GM12878 (cell line): ENCODE measurements around the gene TMPRSS9. TPM values are rescaled to one million over a fixed set of nuclear protein-coding genes. Genes with fewer than 3 reads are reported as not detected.
A peak's percentile ranks its signal among the peaks of the same experiment; 100 is the strongest.

Experiments used
- ATAC-seq: fragments of 200-7000 bp; cut with Tn5 transposase; 3 replicates; pipeline ENCODE4 v1.9.1; 2020; ENCODE audit warnings: mild to moderate bottlenecking, moderate library complexity
- BruUV-seq: library from RNA; stranded (reverse); fragments of 400-500 nt; replicated peaks from 2 replicates; lab custom pipeline; 2021; lab: Mats Ljungman, UMichigan
- CTCF ChIA-PET: fragments of 300-600 bp; sonication (Branson Sonifier 250); formaldehyde crosslinking; extraction: SDS; loops from one replicate; lab custom pipeline; 2021; ENCODE audit warnings: inconsistent platforms; lab: Yijun Ruan, JAX
- POLR2A ChIA-PET: fragments of 350-600 bp; formaldehyde crosslinking; extraction: SDS; loops from one replicate; lab custom pipeline; 2021; ENCODE audit warnings: inconsistent platforms; lab: Charles Lee
- RAD21 ChIA-PET: fragments of 300-600 bp; sonication (Branson Sonifier 250); formaldehyde crosslinking; loops from one replicate; lab custom pipeline; 2023; ENCODE audit warnings: antibody characterized with exemption; ENCODE audit not compliant: unreplicated experiment; lab: Charles Lee
- SMC1A ChIA-PET: fragments of 300-600 bp; sonication (Branson Sonifier 250); formaldehyde crosslinking; loops from one replicate; lab custom pipeline; 2023; ENCODE audit not compliant: unreplicated experiment, uncharacterized antibody; lab: Charles Lee
- DNase-seq: peaks from one replicate; pipeline ENCODE4 v3.0.0-alpha.2; 2011; ENCODE audit warnings: low read depth, low spot score
- FAIRE-seq: peaks from 3 replicates; lab custom pipeline; 2011; peaks lifted over from hg19 to GRCh38; lab: Jason Lieb, UNC
- H2AFZ ChIP-seq: 2 replicates; pipeline ENCODE4 v1.6.0; 2011; ENCODE audit warnings: low read depth, low read length, control low read depth; ENCODE audit not compliant: control insufficient read depth
- H3K27ac ChIP-seq: 2 replicates; pipeline ENCODE4 v1.5.1; 2011; ENCODE audit warnings: control low read depth; ENCODE audit not compliant: control insufficient read depth, insufficient read depth
- H3K27me3 ChIP-seq, 2 experiments: replicated peaks in 1 of 2; 2 replicates each; pipeline versions ENCODE4 v1.6.0 to v1.6.1; 2011; ENCODE audit warnings: low read length in 1 of 2; ENCODE audit not compliant: control insufficient read depth in 2 of 2, insufficient read depth in 2 of 2
- H3K36me3 ChIP-seq, 2 experiments: 2 replicates each; pipeline ENCODE4 v1.5.1; 2011; ENCODE audit warnings: low read length in 1 of 2; ENCODE audit not compliant: control insufficient read depth in 2 of 2, insufficient read depth in 2 of 2
- H3K4me1 ChIP-seq: 2 replicates; pipeline ENCODE4 v1.6.1; 2011; ENCODE audit warnings: mild to moderate bottlenecking, low read length, moderate library complexity, mixed read lengths; ENCODE audit not compliant: control insufficient read depth, insufficient read depth
- H3K4me2 ChIP-seq: 2 replicates; pipeline ENCODE4 v1.6.0; 2011; ENCODE audit warnings: control low read depth; ENCODE audit not compliant: control insufficient read depth, insufficient read depth
- H3K4me3 ChIP-seq: fragments of 200-600 bp; sonication (generic); 2 replicates; pipeline ENCODE4 v1.5.1; 2016
- H3K79me2 ChIP-seq: 2 replicates; pipeline ENCODE4 v1.6.0; 2011; ENCODE audit warnings: low read length; ENCODE audit not compliant: control insufficient read depth, insufficient read depth
- H3K9ac ChIP-seq: 2 replicates; pipeline ENCODE4 v1.8.0; 2011; ENCODE audit warnings: low read length, control low read depth, mixed read lengths; ENCODE audit not compliant: control insufficient read depth, insufficient read depth
- H3K9me3 ChIP-seq: replicated peaks from 3 replicates; pipeline ENCODE4 v1.5.1; 2011; ENCODE audit warnings: mild to moderate bottlenecking, low read length; ENCODE audit not compliant: control insufficient read depth, insufficient read depth
- H4K20me1 ChIP-seq: 2 replicates; pipeline ENCODE4 v1.6.0; 2011; ENCODE audit not compliant: control insufficient read depth, insufficient read depth
- BCL3 ChIP-seq: IDR thresholded peaks from 2 replicates; pipeline ENCODE4 v1.6.1; 2011; ENCODE audit warnings: borderline replicate concordance, low read depth, mild to moderate bottlenecking, moderate library complexity, low read length; ENCODE audit not compliant: insufficient read depth, poor library complexity, severe bottlenecking
- FOXK2 ChIP-seq: fragments of 450-650 bp; IDR thresholded peaks from 2 replicates; pipeline ENCODE4 v1.6.1; 2017; ENCODE audit warnings: mild to moderate bottlenecking, moderate library complexity
- IRF5 ChIP-seq: fragments of 450-650 bp; IDR thresholded peaks from 2 replicates; pipeline ENCODE4 v1.6.1; 2017; ENCODE audit warnings: borderline replicate concordance
- POLR2A ChIP-seq: IDR thresholded peaks from 2 replicates; pipeline ENCODE4 v1.6.1; 2011; ENCODE audit warnings: low read depth, mild to moderate bottlenecking, low read length
- WGBS: methylation state at CpG from one replicate; pipeline ENCODE4 v1.1.6; 2016; ENCODE audit warnings: low lambda C conversion rate; ENCODE audit not compliant: insufficient replicate concordance, insufficient coverage; ENCODE audit errors: missing lambda C conversion rate; 5-methylcytosine and 5-hydroxymethylcytosine counted together
- in situ Hi-C: fragments of 300-500 bp; cut with MboI; formaldehyde crosslinking; loops from 9 replicates; pipeline ENCODE4 v1.14.3; 2018; ENCODE audit warnings: mixed read lengths
- intact Hi-C: fragments of 100-400 bp; cut with micrococcal nuclease; formaldehyde crosslinking; loops from one replicate; pipeline ENCODE4 v1.14.2; 2022; ENCODE audit not compliant: unreplicated experiment
- polyA plus RNA-seq, 11 experiments: library from polyadenylated mRNA; depleted of rRNA in 4 of 11; unstranded in 6 of 11; stranded (reverse) in 5 of 11; fragments of >200 nt; fragmentation: Nextera tagmentation in 4 of 11; fragmentation: Illumina TruSeq in 1 of 11; extraction: Ambion mirVana in 4 of 11; extraction: Trizol in 1 of 11; gene quantifications; 1 replicate in 1 of 11; 2 replicates in 10 of 11; pipeline versions ENCODE4 v1.2.1 to v1.2.3, GENCODE V29; 2011 to 2016; ENCODE audit warnings: inconsistent platforms in 2 of 11, missing spikeins in 2 of 11, low read depth in 1 of 11
- total RNA-seq, 4 experiments: library from RNA; depleted of rRNA in 3 of 4; stranded (reverse); fragments of >200 nt in 3 of 4; fragmentation: Illumina TruSeq in 1 of 4; extraction: Trizol in 1 of 4; gene quantifications; 2 replicates each; pipeline versions ENCODE4 v1.2.1 to v1.2.3, GENCODE V29; 2013 to 2021

Gene TMPRSS9
- total and polyA plus RNA-seq, 10 of the 15 experiments (the other 5 are each of a cell fraction or from before 2014, with no cell fraction given): 0.24 TPM; not detected in 9

GRCh38 chr19:2428756-2429711, 69.0 kb downstream of the TMPRSS9 start:
- Histone ChIP-seq H3K9me3 (no peaks in the 10 kb centered on the region), H3K4me3 (no peak overlapping the region), H3K9ac (no peak overlapping the region), H4K20me1 (no peaks in the 10 kb centered on the region; the same call in 1 of the 2 replicates), H3K36me3 (peaks cover 7 to 26% of the 10 kb centered on the region in 2 experiments; a peak in 3 of 4 replicates), H3K27me3 (no peaks in the 10 kb centered on the region), H2AFZ (no peak overlapping the region), H3K4me2 (no peak overlapping the region), H3K27ac (no peak overlapping the region), H3K79me2 (peaks cover 22% of the 10 kb centered on the region), H3K4me1 (peaks cover 11% of the 10 kb centered on the region)
- 86% methylated on average over 37 of the region's 37 CpGs for WGBS
- FAIRE-seq (no peak), ATAC-seq (no peak), DNase-seq (no peak)
- intact Hi-C loops: no loop called here
- ChIA-PET SMC1A (interaction anchor here (1.1 to 1.7 kb wide), 2 partner anchors 185 to 270 kb away, joined by 3 read pairs; no protein-coding TSS in a partner anchor), CTCF (interaction anchor here (1.5 to 1.6 kb wide), 2 partner anchors 185 to 208 kb away, joined by 6 read pairs; no protein-coding TSS in a partner anchor), POLR2A (interaction anchor here (0.5 to 1.4 kb wide), 3 partner anchors 151 to 178 kb away, joined by 3 to 8 read pairs (median 3); no protein-coding TSS in a partner anchor), RAD21 (interaction anchor here (1.6 to 1.8 kb wide), 2 partner anchors 47 to 182 kb away, joined by 7 to 8 read pairs; partner anchors contain the start of gene GADD45B)
- in situ Hi-C loops: no loop called here
- BruUV-seq: no TSS peak
- TF ChIP-seq IRF5 (no peak), POLR2A (peak; percentile 55; the same call in 1 of the 2 replicates), BCL3 (peak; percentile 2), FOXK2 (no peak)
